B cell (primary cell): ENCODE data around the gene STX12. TPM values are rescaled to one million over a fixed set of nuclear protein-coding genes. Genes with fewer than 3 reads are reported as not detected.

Experiments used
- ATAC-seq: fragments of 200-7000 bp; cut with Tn5 transposase; one replicate; pipeline ENCODE4 v1.10.0; 2021; ENCODE audit warnings: low read depth, mild to moderate bottlenecking, moderate number of reproducible peaks, moderate library complexity
- CTCF ChIA-PET: fragments of 350-600 bp; sonication (Branson Sonifier 250); formaldehyde crosslinking; loops from one replicate; lab custom pipeline; 2021; ENCODE audit warnings: antibody characterized with exemption, inconsistent platforms; lab: Charles Lee
- POLR2A ChIA-PET: fragments of 350-600 bp; sonication (Branson Sonifier 250); formaldehyde crosslinking; loops from one replicate; lab custom pipeline; 2021; ENCODE audit warnings: antibody characterized with exemption; lab: Charles Lee
- DNase-seq: peaks from one replicate; pipeline ENCODE4 v3.0.0; 2013
- H2AFZ ChIP-seq: 2 replicates; pipeline ENCODE4 v1.6.1; 2012; ENCODE audit warnings: mild to moderate bottlenecking, low read depth, low read length; ENCODE audit not compliant: insufficient read depth, poor library complexity, severe bottlenecking
- H3K27ac ChIP-seq, 2 donors: 1 replicate in 1 of 2; 2 replicates in 1 of 2; pipeline ENCODE4 v1.5.1; 2012 to 2013; ENCODE audit warnings: low read length in 2 of 2, mild to moderate bottlenecking in 2 of 2, moderate library complexity in 1 of 2
- H3K27me3 ChIP-seq, 4 experiments: fragments of 200-600 bp in 1 of 4; sonication (generic) in 1 of 4; replicated peaks in 1 of 4; 1 replicate in 2 of 4; 2 replicates in 2 of 4; pipeline versions ENCODE4 v1.6.1 to v1.7.0; 2013 to 2016; ENCODE audit warnings: low read length in 3 of 4, mild to moderate bottlenecking in 2 of 4, mixed read lengths in 1 of 4, moderate library complexity in 1 of 4; ENCODE audit not compliant: insufficient read depth in 4 of 4, control insufficient read depth in 3 of 4; ENCODE audit errors: control extremely low read depth in 1 of 4
- H3K36me3 ChIP-seq, 2 experiments: replicated peaks in 1 of 2; 1 replicate in 1 of 2; 2 replicates in 1 of 2; pipeline versions ENCODE4 v1.6.1 to v1.7.1; 2013; ENCODE audit warnings: low read length in 1 of 2; ENCODE audit not compliant: insufficient read depth in 2 of 2, control insufficient read depth in 1 of 2; ENCODE audit errors: control extremely low read depth in 1 of 2, extremely low read depth in 1 of 2
- H3K4me1 ChIP-seq, 2 donors: fragments of 200-600 bp in 1 of 2; sonication (generic) in 1 of 2; 1 replicate in 1 of 2; 2 replicates in 1 of 2; pipeline versions ENCODE4 v1.5.1 to v1.6.1; 2013 to 2017; ENCODE audit warnings: low read length in 2 of 2; ENCODE audit not compliant: control insufficient read depth in 2 of 2, insufficient read depth in 2 of 2
- H3K4me2 ChIP-seq: replicated peaks from 2 replicates; pipeline ENCODE3; 2012; ENCODE audit warnings: mild to moderate bottlenecking, low read depth, low read length; ENCODE audit not compliant: poor library complexity, severe bottlenecking
- H3K4me3 ChIP-seq, 5 experiments: fragments of 200-600 bp in 1 of 5; sonication (generic) in 1 of 5; 1 replicate in 3 of 5; 2 replicates in 2 of 5; pipeline versions ENCODE4 v1.5.1 to v1.7.0; 2011 to 2016; ENCODE audit warnings: low read length in 4 of 5, mild to moderate bottlenecking in 4 of 5, low read depth in 2 of 5, control low read depth in 1 of 5, moderate library complexity in 1 of 5; ENCODE audit not compliant: insufficient read depth in 1 of 5; ENCODE audit errors: control extremely low read depth in 1 of 5, extremely low read depth in 1 of 5
- H3K79me2 ChIP-seq: fragments of 200-600 bp; sonication (generic); one replicate; pipeline ENCODE4 v1.6.0; 2016; ENCODE audit warnings: low read length; ENCODE audit not compliant: control insufficient read depth, insufficient read depth
- H3K9ac ChIP-seq: fragments of 200-600 bp; sonication (generic); 2 replicates; pipeline ENCODE4 v1.6.1; 2017; ENCODE audit warnings: mild to moderate bottlenecking, low read length, moderate library complexity
- H3K9me3 ChIP-seq, 3 donors: one replicate each; pipeline versions ENCODE4 v1.6.1 to v1.7.1; 2013; ENCODE audit warnings: low read length in 2 of 3; ENCODE audit not compliant: control insufficient read depth in 2 of 3, insufficient read depth in 1 of 3; ENCODE audit errors: control extremely low read depth in 1 of 3
- H4K20me1 ChIP-seq: 2 replicates; pipeline ENCODE4 v1.6.0; 2012; ENCODE audit warnings: mild to moderate bottlenecking, low read length; ENCODE audit not compliant: insufficient read depth, control insufficient read depth, poor library complexity, severe bottlenecking
- H3K27ac Mint-ChIP-seq: one replicate; pipeline ENCODE4 v1.8.0; 2021; ENCODE audit warnings: mixed read lengths
- H3K27me3 Mint-ChIP-seq: one replicate; pipeline ENCODE4 v1.8.0; 2021; ENCODE audit warnings: mixed read lengths
- H3K4me1 Mint-ChIP-seq: one replicate; pipeline ENCODE4 v1.8.0; 2021; ENCODE audit warnings: mixed read lengths
- H3K4me3 Mint-ChIP-seq: one replicate; pipeline ENCODE4 v1.8.0; 2021; ENCODE audit warnings: mixed read lengths
- H3K9me3 Mint-ChIP-seq: one replicate; pipeline ENCODE4 v1.8.0; 2022; ENCODE audit warnings: mixed read lengths; ENCODE audit not compliant: insufficient read depth
- EZH2 ChIP-seq: IDR thresholded peaks from 2 replicates; pipeline ENCODE4 v1.6.1; 2012; ENCODE audit warnings: borderline replicate concordance, low read depth, mild to moderate bottlenecking, moderate library complexity, low read length; ENCODE audit not compliant: insufficient read depth, poor library complexity, severe bottlenecking
- WGBS: methylation state at CpG from one replicate; pipeline ENCODE4 v1.1.5; 2013; ENCODE audit warnings: missing lambda C conversion rate; ENCODE audit not compliant: insufficient coverage; 5-methylcytosine and 5-hydroxymethylcytosine counted together
- intact Hi-C: fragments of 100-400 bp; cut with micrococcal nuclease; formaldehyde crosslinking; loops from one replicate; pipeline ENCODE4 v1.10.0; 2022
- polyA plus RNA-seq: library from polyadenylated mRNA; depleted of rRNA; stranded (reverse); fragments of >200 nt; gene quantifications from 2 replicates; pipeline ENCODE4 v1.2.3, GENCODE V29; 2012
- total RNA-seq, 2 donors: library from RNA; stranded (reverse); fragments of 120-200 nt in 1 of 2; gene quantifications; 1 replicate in 1 of 2; 2 replicates in 1 of 2; pipeline versions ENCODE4 v1.2.3 to v1.2.4, GENCODE V29; 2013 to 2022
- TF ChIP-seq, protein P1 (sequence below): fragments of 200-600 bp; IDR thresholded peaks from one replicate; pipeline ENCODE4 v1.8.0; 2022; ENCODE audit warnings: antibody characterized with exemption, mild to moderate bottlenecking

The STX12 gene
- total and polyA plus RNA-seq, 2 donors (not counting 1 experiment from before 2014, with no cell fraction given): 20.5 to 36.4 TPM

DNA sequence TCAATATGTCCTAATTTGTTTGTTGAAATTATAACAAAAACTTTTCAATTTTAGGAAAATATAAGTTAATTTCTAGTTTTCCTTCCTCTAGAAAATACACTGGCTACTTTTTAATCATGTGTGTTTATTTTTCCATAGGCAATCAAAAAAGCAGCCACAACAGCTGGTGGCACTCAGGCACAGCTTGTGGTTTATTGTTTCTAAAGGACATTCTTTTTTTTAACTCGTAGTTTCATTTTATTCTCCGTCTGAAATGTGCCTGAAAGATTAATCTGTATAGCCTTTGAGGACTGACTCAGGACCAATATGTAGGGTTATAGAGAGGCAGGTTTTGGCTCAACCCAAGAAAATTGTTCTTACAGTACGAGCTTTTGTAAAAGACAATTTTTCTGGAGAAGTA, 20.7 kb upstream of the STX12 start:
- Mint-ChIP-seq H3K4me1 (peaks cover 3% of the 10 kb centered on the region), H3K27ac (no peak overlapping the region), H3K9me3 (no peaks in the 10 kb centered on the region), H3K27me3 (no peaks in the 10 kb centered on the region), H3K4me3 (no peak overlapping the region)
- no peaks in the 10 kb centered on the region for H3K27me3 ChIP-seq
- intact Hi-C loops: no loop called here
- no peak overlapping the region for H2AFZ ChIP-seq
- no peaks in the 10 kb centered on the region for H3K79me2 ChIP-seq
- peak overlapping the region in 1 of 2 donors; percentile 33 for H3K27ac ChIP-seq
- DNase-seq (no peak), ATAC-seq (no peak)
- no peaks in the 10 kb centered on the region for H4K20me1 ChIP-seq
- TF ChIP-seq, protein P1, sequence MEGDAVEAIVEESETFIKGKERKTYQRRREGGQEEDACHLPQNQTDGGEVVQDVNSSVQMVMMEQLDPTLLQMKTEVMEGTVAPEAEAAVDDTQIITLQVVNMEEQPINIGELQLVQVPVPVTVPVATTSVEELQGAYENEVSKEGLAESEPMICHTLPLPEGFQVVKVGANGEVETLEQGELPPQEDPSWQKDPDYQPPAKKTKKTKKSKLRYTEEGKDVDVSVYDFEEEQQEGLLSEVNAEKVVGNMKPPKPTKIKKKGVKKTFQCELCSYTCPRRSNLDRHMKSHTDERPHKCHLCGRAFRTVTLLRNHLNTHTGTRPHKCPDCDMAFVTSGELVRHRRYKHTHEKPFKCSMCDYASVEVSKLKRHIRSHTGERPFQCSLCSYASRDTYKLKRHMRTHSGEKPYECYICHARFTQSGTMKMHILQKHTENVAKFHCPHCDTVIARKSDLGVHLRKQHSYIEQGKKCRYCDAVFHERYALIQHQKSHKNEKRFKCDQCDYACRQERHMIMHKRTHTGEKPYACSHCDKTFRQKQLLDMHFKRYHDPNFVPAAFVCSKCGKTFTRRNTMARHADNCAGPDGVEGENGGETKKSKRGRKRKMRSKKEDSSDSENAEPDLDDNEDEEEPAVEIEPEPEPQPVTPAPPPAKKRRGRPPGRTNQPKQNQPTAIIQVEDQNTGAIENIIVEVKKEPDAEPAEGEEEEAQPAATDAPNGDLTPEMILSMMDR: no peak
- TF ChIP-seq EZH2: no peak
- no peaks in the 10 kb centered on the region for H3K9me3 ChIP-seq
- ChIA-PET CTCF (no interaction called here), POLR2A (interaction anchor here (0.7 kb wide), 1 partner anchor 621 kb away, joined by 3 read pairs; no protein-coding TSS in a partner anchor)
- no peak overlapping the region for H3K9ac ChIP-seq
- 0% methylated on average over 1 of the region's 3 CpGs for WGBS
- no peak overlapping the region for H3K4me2 ChIP-seq
- no peaks in the 10 kb centered on the region for H3K4me1 ChIP-seq
- no peak overlapping the region for H3K4me3 ChIP-seq
- peaks cover 10 to 59% of the 10 kb centered on the region in 2 experiments for H3K36me3 ChIP-seq

DNA sequence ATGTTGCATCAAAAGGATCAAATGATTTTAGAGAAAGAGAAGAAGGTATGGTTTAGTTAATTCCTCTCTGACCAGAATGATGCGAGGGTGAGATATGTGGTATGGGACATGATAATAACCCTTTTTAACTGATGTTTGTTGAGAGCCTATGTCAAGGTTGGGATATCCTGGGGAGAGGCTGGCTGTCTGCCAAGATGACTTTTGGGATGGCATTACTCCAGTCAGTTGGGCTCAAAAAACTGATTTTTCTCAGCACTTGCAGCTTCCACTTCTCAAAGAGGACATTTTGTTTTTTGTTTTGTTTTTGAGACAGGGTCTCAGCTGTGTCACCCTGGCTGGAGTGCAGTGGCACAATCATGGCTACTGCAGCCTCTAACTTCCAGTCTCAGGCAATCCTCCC, 17.7 kb upstream of the STX12 start:
- 100% methylated on average over 1 of the region's 1 CpG for WGBS
- H3K27ac Mint-ChIP-seq: no peak overlapping the region
- H3K4me3 ChIP-seq: no peak overlapping the region
- no peak for ATAC-seq
- H3K27ac ChIP-seq: no peak overlapping the region
- H3K27me3 ChIP-seq: no peaks in the 10 kb centered on the region
- TF ChIP-seq, protein P1: no peak
- no peak for TF ChIP-seq EZH2
- H3K9ac ChIP-seq: no peak overlapping the region
- no peaks in the 10 kb centered on the region for H4K20me1 ChIP-seq
- no peaks in the 10 kb centered on the region for H3K4me1 ChIP-seq
- no peak overlapping the region for H3K4me3 Mint-ChIP-seq
- H3K9me3 ChIP-seq: no peaks in the 10 kb centered on the region
- DNase-seq: no peak
- H3K4me1 Mint-ChIP-seq: peaks cover 3% of the 10 kb centered on the region
- no peak overlapping the region for H3K4me2 ChIP-seq
- H3K36me3 ChIP-seq: peaks cover 9 to 64% of the 10 kb centered on the region in 2 experiments
- ChIA-PET POLR2A (no interaction called here), CTCF (no interaction called here)
- H3K27me3 Mint-ChIP-seq: no peaks in the 10 kb centered on the region
- H3K79me2 ChIP-seq: no peaks in the 10 kb centered on the region
- no peak overlapping the region for H2AFZ ChIP-seq
- no peaks in the 10 kb centered on the region for H3K9me3 Mint-ChIP-seq
- intact Hi-C loops: no loop called here
